Skeletal muscle satellite cell (primary cell): ENCODE results near the gene SWSAP1.
"Not testable (repeated sequence)": the region's sequence is repeated elsewhere in the genome, so short reads cannot be mapped to it uniquely, and the experiment has no call there.

Experiments
- H3K27me3 ChIP-seq: 2 replicates; pipeline ENCODE4 v1.7.0; 2013; ENCODE audit warnings: low read length; ENCODE audit not compliant: control insufficient read depth, insufficient read depth
- H3K36me3 ChIP-seq: 2 replicates; pipeline ENCODE4 v1.7.0; 2013; ENCODE audit warnings: mild to moderate bottlenecking, control low read depth, low read length; ENCODE audit not compliant: insufficient read depth
- H3K4me1 ChIP-seq: 2 replicates; pipeline ENCODE4 v1.7.0; 2013; ENCODE audit warnings: low read length; ENCODE audit not compliant: control insufficient read depth, insufficient read depth
- H3K4me2 ChIP-seq: 2 replicates; pipeline ENCODE4 v1.7.0; 2013; ENCODE audit warnings: mild to moderate bottlenecking, low read length
- H3K4me3 ChIP-seq: 2 replicates; pipeline ENCODE4 v1.7.0; 2013; ENCODE audit warnings: low read length
- H3K9ac ChIP-seq: 2 replicates; pipeline ENCODE4 v1.7.0; 2013; ENCODE audit warnings: mild to moderate bottlenecking, low read depth, low read length, moderate library complexity
- H3K9me3 ChIP-seq: replicated peaks from 2 replicates; pipeline ENCODE4 v1.7.0; 2013; ENCODE audit warnings: mild to moderate bottlenecking, control low read depth, low read length

The SWSAP1 gene

GRCh38 chr19:11373166-11373884 is 1.1 kb upstream of the SWSAP1 start:
- no peaks in the 10 kb centered on the region for H3K27me3 ChIP-seq
- no peak overlapping the region for H3K4me2 ChIP-seq
- peaks cover 32% of the 10 kb centered on the region for H3K4me1 ChIP-seq
- H3K9me3 ChIP-seq: no peaks in the 10 kb centered on the region
- no peaks in the 10 kb centered on the region for H3K36me3 ChIP-seq
- no peak overlapping the region for H3K4me3 ChIP-seq
- no peak overlapping the region for H3K9ac ChIP-seq

- Histone ChIP-seq H3K27me3 (no peaks in the 10 kb centered on the region), H3K9me3 (no peaks in the 10 kb centered on the region), H3K9ac (no peak overlapping the region), H3K4me1 (peaks cover 38% of the 10 kb centered on the region), H3K4me3 (peak overlapping the region; percentile 80), H3K36me3 (no peaks in the 10 kb centered on the region), H3K4me2 (peak overlapping the region; percentile 82)
Measured at GRCh38 chr19:11373885-11374432, 507 bp upstream of the SWSAP1 start.

- Histone ChIP-seq H3K9ac (peak overlapping the region; percentile 72), H3K9me3 (no peaks in the 10 kb centered on the region), H3K36me3 (no peaks in the 10 kb centered on the region), H3K27me3 (no peaks in the 10 kb centered on the region), H3K4me1 (peaks cover 41% of the 10 kb centered on the region), H3K4me2 (peak overlapping the region; percentile 82), H3K4me3 (peak overlapping the region; percentile 80)
Measured at GRCh38 chr19:11375143-11375948, 880 bp downstream of the SWSAP1 start.

- H3K36me3 ChIP-seq: no peaks in the 10 kb centered on the region
- H3K4me3 ChIP-seq: no peak overlapping the region
- H3K9me3 ChIP-seq: no peaks in the 10 kb centered on the region
- H3K4me1 ChIP-seq: peaks cover 55% of the 10 kb centered on the region
- H3K9ac ChIP-seq: peak overlapping the region; percentile 1
- H3K27me3 ChIP-seq: no peaks in the 10 kb centered on the region
- peak overlapping the region; percentile 30 for H3K4me2 ChIP-seq
Measured at GRCh38 chr19:11377237-11377636, 2.8 kb downstream of the SWSAP1 start.

- Histone ChIP-seq H3K27me3 (peaks cover 3% of the 10 kb centered on the region), H3K4me1 (peaks cover 55% of the 10 kb centered on the region), H3K9ac (no peak overlapping the region)
Measured at GRCh38 chr19:11377756-11378155, 3.3 kb downstream of the SWSAP1 start.

GRCh38 chr19:11378319-11379189 is 4.1 kb downstream of the SWSAP1 start:
- Histone ChIP-seq H3K36me3 (no peaks in the 10 kb centered on the region), H3K27me3 (peaks cover 6% of the 10 kb centered on the region), H3K4me1 (peaks cover 61% of the 10 kb centered on the region), H3K9me3 (no peaks in the 10 kb centered on the region), H3K4me2 (peak overlapping the region; percentile 75), H3K4me3 (peak overlapping the region; percentile 54), H3K9ac (no peak overlapping the region)

More at GRCh38 chr19:11377756-11378155, 3.3 kb downstream of the SWSAP1 start:
- Histone ChIP-seq H3K36me3 (no peaks in the 10 kb centered on the region), H3K4me2 (peak overlapping the region; percentile 75), H3K9me3 (no peaks in the 10 kb centered on the region), H3K4me3 (no peak overlapping the region)

GRCh38 chr19:11379269-11379845 is 4.9 kb downstream of the SWSAP1 start:
- H3K9me3 ChIP-seq, H3K36me3 ChIP-seq, H3K9ac ChIP-seq, H3K27me3 ChIP-seq, H3K4me2 ChIP-seq, H3K4me3 ChIP-seq: not testable (repeated sequence)
- H3K4me1 ChIP-seq: peaks cover 61% of the 10 kb centered on the region

GRCh38 chr19:11379857-11380350 is 5.4 kb downstream of the SWSAP1 start:
- Histone ChIP-seq H3K36me3 (no peaks in the 10 kb centered on the region), H3K4me1 (peaks cover 61% of the 10 kb centered on the region), H3K4me3 (peak overlapping the region; percentile 80), H3K27me3 (peaks cover 6% of the 10 kb centered on the region), H3K9me3 (no peaks in the 10 kb centered on the region), H3K4me2 (peak overlapping the region; percentile 98), H3K9ac (no peak overlapping the region)

GRCh38 chr19:11380653-11381537 is 6.4 kb downstream of the SWSAP1 start:
- Histone ChIP-seq H3K36me3 (no peaks in the 10 kb centered on the region), H3K4me3 (peak overlapping the region; percentile 80), H3K27me3 (peaks cover 6% of the 10 kb centered on the region), H3K4me1 (peaks cover 52% of the 10 kb centered on the region), H3K9me3 (no peaks in the 10 kb centered on the region), H3K4me2 (peak overlapping the region; percentile 98), H3K9ac (peak overlapping the region; percentile 70)
